Tibial artery (tissue), 4 donors: ENCODE data around the gene OXCT1.

ENCODE experiments used
- DNase-seq, 2 donors: peaks; one replicate each; pipeline ENCODE4 v3.0.0-alpha.2; 2019
- H3K27ac ChIP-seq, 2 donors: fragments of 200-600 bp; sonication (generic) in 1 of 2; 1 replicate in 1 of 2; 2 replicates in 1 of 2; pipeline ENCODE4 v1.5.1; 2018 to 2019; ENCODE audit warnings: mild to moderate bottlenecking in 1 of 2
- H3K27me3 ChIP-seq, 2 donors: fragments of 200-600 bp; sonication (generic) in 1 of 2; one replicate each; pipeline versions ENCODE4 v1.5.1 to v1.6.0; 2016 to 2019
- H3K36me3 ChIP-seq, 3 donors: fragments of 200-600 bp; sonication (generic) in 2 of 3; one replicate each; pipeline ENCODE4 v1.5.1; 2016 to 2019; ENCODE audit warnings: mild to moderate bottlenecking in 2 of 3
- H3K4me1 ChIP-seq, 4 donors: fragments of 200-600 bp; sonication (generic) in 2 of 4; 1 replicate in 3 of 4; 2 replicates in 1 of 4; pipeline ENCODE4 v1.5.1; 2016 to 2019
- H3K4me3 ChIP-seq, 2 donors: fragments of 200-600 bp; sonication (generic) in 1 of 2; 1 replicate in 1 of 2; 2 replicates in 1 of 2; pipeline ENCODE4 v1.5.1; 2018 to 2019; ENCODE audit warnings: mild to moderate bottlenecking in 2 of 2
- H3K9me3 ChIP-seq, 3 donors: fragments of 200-600 bp; sonication (generic) in 1 of 3; one replicate each; pipeline ENCODE4 v1.5.1; 2016 to 2019
- intact Hi-C: fragments of 100-400 bp; cut with DNase I; formaldehyde crosslinking; loops from one replicate; pipeline ENCODE4 v1.15.0; 2023; ENCODE audit warnings: low total_unique reads
- TF ChIP-seq, protein P1 (sequence below), 2 experiments: fragments of 200-600 bp in 1 of 2; fragments of 450-650 bp in 1 of 2; IDR thresholded peaks; one replicate each; pipeline ENCODE4 v1.5.1; 2017 to 2019; ENCODE audit warnings: antibody characterized with exemption in 2 of 2, mild to moderate bottlenecking in 1 of 2, moderate library complexity in 1 of 2

Gene OXCT1

DNA sequence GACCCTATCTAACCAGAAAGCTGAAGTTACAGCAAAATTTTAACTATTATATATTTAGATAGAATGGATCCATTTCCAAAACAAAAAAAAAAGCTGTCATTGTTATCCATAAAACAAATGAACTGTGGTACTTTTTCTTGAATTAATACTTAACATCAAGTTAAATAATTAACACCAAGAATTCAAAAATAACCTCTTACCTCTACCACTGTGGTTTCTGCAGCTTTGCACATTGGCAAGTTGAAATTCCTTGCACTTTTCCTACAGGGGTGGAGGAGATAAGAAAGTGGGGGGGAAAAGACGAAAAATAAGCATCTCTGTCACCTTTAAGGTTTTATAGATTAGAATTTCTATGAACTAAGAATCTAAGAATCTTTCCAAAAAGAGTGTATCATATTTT is 30.0 kb downstream of the OXCT1 start:
- no peaks in the 10 kb centered on the region for H3K9me3 ChIP-seq
- DNase-seq = no peak
- H3K4me1 ChIP-seq = peaks cover 0 to 32% (median 9%) of the 10 kb centered on the region in 4 donors
- intact Hi-C loops = loop anchor here (5.0 to 10.0 kb wide), 2 partner anchors 143 to 935 kb away; partner anchors contain the start of gene C7
- peaks cover 11 to 21% (median 11%) of the 10 kb centered on the region in 3 donors for H3K36me3 ChIP-seq
- no peak overlapping the region for H3K4me3 ChIP-seq
- TF ChIP-seq, protein P1, sequence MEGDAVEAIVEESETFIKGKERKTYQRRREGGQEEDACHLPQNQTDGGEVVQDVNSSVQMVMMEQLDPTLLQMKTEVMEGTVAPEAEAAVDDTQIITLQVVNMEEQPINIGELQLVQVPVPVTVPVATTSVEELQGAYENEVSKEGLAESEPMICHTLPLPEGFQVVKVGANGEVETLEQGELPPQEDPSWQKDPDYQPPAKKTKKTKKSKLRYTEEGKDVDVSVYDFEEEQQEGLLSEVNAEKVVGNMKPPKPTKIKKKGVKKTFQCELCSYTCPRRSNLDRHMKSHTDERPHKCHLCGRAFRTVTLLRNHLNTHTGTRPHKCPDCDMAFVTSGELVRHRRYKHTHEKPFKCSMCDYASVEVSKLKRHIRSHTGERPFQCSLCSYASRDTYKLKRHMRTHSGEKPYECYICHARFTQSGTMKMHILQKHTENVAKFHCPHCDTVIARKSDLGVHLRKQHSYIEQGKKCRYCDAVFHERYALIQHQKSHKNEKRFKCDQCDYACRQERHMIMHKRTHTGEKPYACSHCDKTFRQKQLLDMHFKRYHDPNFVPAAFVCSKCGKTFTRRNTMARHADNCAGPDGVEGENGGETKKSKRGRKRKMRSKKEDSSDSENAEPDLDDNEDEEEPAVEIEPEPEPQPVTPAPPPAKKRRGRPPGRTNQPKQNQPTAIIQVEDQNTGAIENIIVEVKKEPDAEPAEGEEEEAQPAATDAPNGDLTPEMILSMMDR (IDR thresholded peaks at IDR 0.05) = no peak
- no peaks in the 10 kb centered on the region for H3K27me3 ChIP-seq
- no peak overlapping the region for H3K27ac ChIP-seq

DNA sequence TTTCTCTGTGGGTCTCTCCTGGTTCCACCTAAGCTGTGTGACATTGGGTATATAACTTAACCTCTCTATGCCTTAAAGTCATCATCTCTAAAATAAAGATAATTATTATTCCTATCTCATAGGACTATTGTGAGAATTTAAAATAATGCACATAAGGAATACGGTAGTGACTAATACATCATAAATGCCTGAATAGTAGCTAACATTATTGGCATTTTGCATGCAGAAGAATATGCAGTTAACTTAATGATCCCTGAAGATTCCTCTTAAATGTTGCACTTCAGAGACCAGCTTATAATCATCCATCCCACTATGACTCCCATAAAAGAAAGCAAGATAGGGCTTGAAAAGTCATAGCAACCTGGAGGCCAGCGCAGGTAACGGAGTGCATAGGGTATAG is 32.4 kb downstream of the OXCT1 start:
- peaks cover 0 to 41% (median 12%) of the 10 kb centered on the region in 4 donors for H3K4me1 ChIP-seq
- DNase-seq = no peak
- H3K27ac ChIP-seq = no peak overlapping the region
- H3K4me3 ChIP-seq = no peak overlapping the region
- H3K27me3 ChIP-seq = no peaks in the 10 kb centered on the region
- H3K9me3 ChIP-seq = no peaks in the 10 kb centered on the region
- intact Hi-C loops = no loop called here
- peaks cover 11 to 21% (median 14%) of the 10 kb centered on the region in 3 donors for H3K36me3 ChIP-seq
- TF ChIP-seq, protein P1 (IDR thresholded peaks at IDR 0.05) = no peak

DNA sequence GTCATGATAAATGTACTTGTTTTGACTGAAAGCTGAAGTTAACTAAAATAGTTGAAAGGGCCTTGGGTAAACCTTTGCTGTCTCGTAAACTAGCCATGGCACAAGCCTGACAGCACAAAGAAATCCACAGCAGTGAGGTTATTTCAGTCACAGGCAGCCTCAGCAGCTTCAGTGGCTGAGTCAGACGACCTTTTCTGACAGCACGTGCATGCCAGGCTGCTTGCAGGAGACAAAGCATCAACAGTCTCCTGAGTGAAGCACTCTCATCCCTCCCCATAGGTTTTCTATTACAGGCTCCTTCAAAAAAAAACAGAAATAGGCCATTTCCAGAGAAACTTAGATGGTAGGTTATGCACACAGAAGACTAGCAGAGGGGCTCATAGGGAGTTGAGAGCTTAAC is 34.6 kb downstream of the OXCT1 start:
- H3K4me3 ChIP-seq = no peak overlapping the region
- H3K27me3 ChIP-seq = no peaks in the 10 kb centered on the region
- TF ChIP-seq, protein P1 (IDR thresholded peaks at IDR 0.05) = no peak
- peak overlapping the region; percentile 39 to 66 for H3K27ac ChIP-seq
- peaks cover 0 to 28% (median 12%) of the 10 kb centered on the region in 4 donors for H3K4me1 ChIP-seq
- H3K36me3 ChIP-seq = peaks cover 11 to 31% (median 26%) of the 10 kb centered on the region in 3 donors
- intact Hi-C loops = no loop called here
- no peaks in the 10 kb centered on the region for H3K9me3 ChIP-seq
- peak; percentile 61 to 83 for DNase-seq

DNA sequence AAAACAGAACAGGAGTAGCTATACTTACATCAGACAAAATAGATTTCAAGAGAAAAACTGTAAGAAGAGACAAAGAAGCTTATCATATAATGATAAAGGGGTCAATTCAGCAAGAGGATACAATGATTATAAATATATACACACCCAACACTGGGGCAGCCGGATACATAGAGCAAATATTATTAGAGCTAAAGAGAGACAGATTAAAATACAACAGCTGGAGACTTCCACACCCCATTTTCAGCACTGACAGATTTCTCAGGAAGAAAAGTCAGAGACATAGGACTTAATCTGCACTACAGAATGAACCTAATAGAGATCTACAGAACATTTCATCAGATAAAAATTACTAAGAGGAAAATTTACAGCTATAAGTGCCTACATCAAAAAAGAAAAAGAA is 35.7 kb downstream of the OXCT1 start:
- H3K4me3 ChIP-seq = no peak overlapping the region
- H3K4me1 ChIP-seq = peaks cover 0 to 28% (median 12%) of the 10 kb centered on the region in 4 donors
- peaks cover 11 to 31% (median 21%) of the 10 kb centered on the region in 3 donors for H3K36me3 ChIP-seq
- H3K27me3 ChIP-seq = no peaks in the 10 kb centered on the region
- DNase-seq = no peak
- H3K9me3 ChIP-seq = no peaks in the 10 kb centered on the region
- peak overlapping the region; percentile 39 to 66 for H3K27ac ChIP-seq
- TF ChIP-seq, protein P1 (IDR thresholded peaks at IDR 0.05) = no peak
- intact Hi-C loops = no loop called here

DNA sequence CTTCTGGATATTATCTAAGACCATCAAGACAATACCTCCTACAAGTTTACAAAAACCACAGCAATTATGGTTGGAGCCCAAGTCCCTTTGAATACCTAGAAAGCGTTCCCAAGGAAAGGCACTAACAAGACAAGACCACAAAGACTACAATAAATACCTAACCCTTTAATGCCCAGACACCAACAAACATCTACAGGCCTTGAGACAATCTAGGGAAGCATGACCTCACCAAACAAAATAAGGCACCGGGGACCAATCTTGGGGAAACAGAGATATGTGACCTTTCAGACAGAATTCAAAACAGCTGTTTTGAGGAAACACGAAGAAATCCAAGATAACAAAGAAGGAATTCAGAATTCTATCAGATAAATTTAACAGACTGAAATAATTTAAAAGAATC is 37.8 kb downstream of the OXCT1 start:
- Histone ChIP-seq H3K27me3 (no peaks in the 10 kb centered on the region), H3K9me3 (no peaks in the 10 kb centered on the region), H3K4me1 (peaks cover 0 to 28% (median 12%) of the 10 kb centered on the region in 4 donors), H3K36me3 (peaks cover 0 to 20% (median 9%) of the 10 kb centered on the region in 3 donors), H3K4me3 (no peak overlapping the region), H3K27ac (no peak overlapping the region)
- no peak for DNase-seq
- intact Hi-C loops = no loop called here
- TF ChIP-seq, protein P1 (IDR thresholded peaks at IDR 0.05) = no peak

DNA sequence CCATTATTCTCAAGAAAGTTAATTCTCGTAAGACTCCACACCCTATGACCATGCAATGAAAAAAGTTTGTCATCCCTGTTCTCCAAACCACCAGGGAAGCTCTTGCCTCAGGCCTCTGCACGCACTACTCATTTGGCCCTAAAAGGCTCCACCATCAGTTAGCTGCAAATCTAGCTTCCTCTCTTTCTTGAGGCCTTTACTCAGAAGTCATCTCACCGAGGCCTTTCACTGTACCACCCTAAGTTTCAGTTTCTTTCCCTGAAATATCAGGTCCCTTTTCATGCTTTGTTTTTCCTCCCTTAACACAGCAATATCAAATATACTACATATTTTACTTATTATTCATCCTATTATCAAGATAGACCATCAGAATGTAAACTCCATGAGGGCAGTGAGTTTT is 39.1 kb downstream of the OXCT1 start:
- no peak for DNase-seq
- Histone ChIP-seq H3K27me3 (no peaks in the 10 kb centered on the region), H3K27ac (no peak overlapping the region), H3K36me3 (peaks cover 0 to 20% (median 9%) of the 10 kb centered on the region in 3 donors), H3K4me3 (no peak overlapping the region), H3K9me3 (no peaks in the 10 kb centered on the region), H3K4me1 (peaks cover 0 to 23% (median 10%) of the 10 kb centered on the region in 4 donors)
- intact Hi-C loops = no loop called here
- TF ChIP-seq, protein P1 (IDR thresholded peaks at IDR 0.05) = no peak
